Nephron (organoid): Measurements from ENCODE around the gene AKIRIN2.
A peak's percentile ranks its signal among the peaks of the same experiment; 100 is the strongest.
"Not testable (repeated sequence)": the region's sequence is repeated elsewhere in the genome, so short reads cannot be mapped to it uniquely, and the experiment has no call there.

Experiments used
- H3K27ac Mint-ChIP-seq, 3 experiments: 2 replicates each; pipeline ENCODE4 v1.8.0; 2020; ENCODE audit warnings: mixed read lengths in 3 of 3, mild to moderate bottlenecking in 2 of 3, moderate library complexity in 1 of 3
- H3K27me3 Mint-ChIP-seq: 2 replicates; pipeline ENCODE4 v1.8.0; 2021; ENCODE audit warnings: low read depth, mild to moderate bottlenecking, moderate library complexity, mixed read lengths
- H3K36me3 Mint-ChIP-seq: 2 replicates; pipeline ENCODE4 v1.8.0; 2020; ENCODE audit warnings: low read depth, mixed read lengths
- H3K4me1 Mint-ChIP-seq: 2 replicates; pipeline ENCODE4 v1.8.0; 2020; ENCODE audit warnings: mixed read lengths
- H3K4me3 Mint-ChIP-seq, 3 experiments: 2 replicates each; pipeline ENCODE4 v1.8.0; 2020; ENCODE audit warnings: mild to moderate bottlenecking in 3 of 3, mixed read lengths in 3 of 3, moderate library complexity in 2 of 3
- H3K9me3 Mint-ChIP-seq: 2 replicates; pipeline ENCODE4 v1.8.0; 2020; ENCODE audit warnings: mixed read lengths
- CTCF ChIP-seq, 3 experiments: fragments of 200-600 bp; sonication (generic); IDR thresholded peaks; one replicate each; pipeline ENCODE4 v1.5.0; 2021; ENCODE audit warnings: antibody characterized with exemption in 3 of 3; ENCODE audit not compliant: unreplicated experiment in 3 of 3

The AKIRIN2 gene

DNA sequence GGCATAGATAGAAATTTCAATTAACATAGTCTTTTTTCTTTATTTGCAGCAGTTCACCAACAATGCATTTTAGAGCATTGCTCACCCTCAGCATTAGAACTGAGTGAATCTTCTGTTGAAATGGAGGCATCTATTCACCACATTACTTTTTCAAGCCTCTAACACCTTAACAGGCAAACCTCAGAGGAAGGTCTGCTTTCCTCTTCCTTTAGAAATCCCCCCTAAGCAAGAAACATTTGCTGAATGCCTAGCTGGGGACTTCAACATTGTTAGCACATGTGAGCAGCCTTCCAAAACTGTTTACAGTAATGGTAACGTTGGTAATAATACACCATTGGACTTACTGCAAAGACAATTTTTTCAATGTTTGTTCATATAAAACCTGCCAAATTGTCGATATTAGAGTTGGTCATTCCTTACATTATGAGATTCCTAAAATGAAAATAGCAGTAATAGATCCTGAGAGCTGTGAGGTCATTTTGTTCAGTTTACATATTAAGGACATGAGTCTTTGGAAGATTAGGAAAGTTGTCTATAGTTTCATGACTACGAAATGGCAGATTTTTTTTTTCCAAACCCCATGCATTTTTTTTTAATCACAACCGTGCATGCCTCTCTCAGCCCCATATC is 20.6 kb upstream of the AKIRIN2 start:
- H3K4me3 Mint-ChIP-seq = no peak overlapping the region

DNA sequence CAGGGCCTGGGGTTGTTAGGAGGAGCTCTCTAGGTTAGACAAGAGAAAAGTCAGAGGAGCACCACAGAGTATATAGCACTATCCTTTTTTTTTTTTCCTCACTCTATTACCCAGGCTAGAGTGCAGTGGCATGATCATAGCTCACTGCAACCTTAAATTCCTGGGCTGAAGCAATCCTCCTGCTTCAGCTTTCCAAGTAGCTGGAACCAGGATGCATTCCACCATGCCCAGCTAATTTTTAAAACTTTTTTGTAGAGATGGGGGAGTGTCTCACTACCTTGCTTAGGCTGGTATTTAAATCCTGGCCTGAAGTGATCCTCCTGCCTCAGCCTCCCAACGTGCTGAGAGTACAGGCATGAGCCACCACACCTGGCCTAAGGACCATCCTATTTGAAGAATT is 19.3 kb upstream of the AKIRIN2 start:
- Mint-ChIP-seq H3K9me3 (no peaks in the 10 kb centered on the region), H3K27me3 (no peaks in the 10 kb centered on the region), H3K36me3 (no peaks in the 10 kb centered on the region), H3K27ac (no peak overlapping the region), H3K4me1 (peaks cover 10% of the 10 kb centered on the region), H3K4me3 (no peak overlapping the region)
- no peak for TF ChIP-seq CTCF (IDR thresholded peaks at IDR 0.05; ENCODE audit: unreplicated experiment in 3 of 3)

More for the DNA sequence above, 20.6 kb upstream of the AKIRIN2 start:
- H3K27me3 Mint-ChIP-seq = no peaks in the 10 kb centered on the region
- TF ChIP-seq CTCF (IDR thresholded peaks at IDR 0.05; ENCODE audit: unreplicated experiment in 3 of 3) = no peak
- H3K36me3 Mint-ChIP-seq = no peaks in the 10 kb centered on the region
- H3K27ac Mint-ChIP-seq = peak overlapping the region in 1 of 3 experiments; percentile 4
- H3K4me1 Mint-ChIP-seq = peaks cover 10% of the 10 kb centered on the region
- H3K9me3 Mint-ChIP-seq = no peaks in the 10 kb centered on the region

DNA sequence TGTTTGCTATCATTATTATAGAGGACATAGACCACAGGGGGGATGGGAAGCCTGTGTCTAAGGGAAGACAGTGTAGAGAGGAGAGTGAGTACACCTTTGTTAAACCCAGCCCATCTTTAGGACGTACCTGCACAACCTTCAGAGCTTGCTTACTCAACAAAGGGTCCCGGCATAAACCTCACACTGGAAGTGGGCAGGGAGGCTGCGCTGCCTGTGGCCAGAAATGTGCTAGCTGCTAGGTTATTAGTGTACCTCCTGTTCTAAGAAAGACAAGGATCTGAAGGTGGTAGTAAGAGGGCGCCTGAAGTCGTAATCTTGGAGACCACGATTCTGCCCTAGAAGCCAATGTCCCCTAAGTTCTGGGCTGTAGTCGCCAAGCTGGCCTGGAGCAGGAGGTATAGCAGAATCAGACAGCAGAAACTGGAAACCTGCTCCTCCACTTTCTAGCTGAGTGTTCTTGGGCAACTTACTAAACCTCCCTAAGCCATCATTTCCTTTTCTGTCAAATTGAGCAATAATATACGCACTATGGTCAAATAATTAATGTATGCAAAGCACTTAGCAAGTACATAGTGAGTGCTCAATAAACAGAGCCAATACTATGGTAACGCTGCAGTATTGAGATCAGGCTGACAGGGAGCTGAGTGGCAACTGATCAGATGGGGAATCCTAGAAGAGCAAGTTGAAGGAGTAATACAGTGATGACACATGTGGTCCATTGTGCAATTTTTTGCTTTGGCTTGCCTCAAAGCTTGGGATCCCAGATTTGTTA is 16.8 kb upstream of the AKIRIN2 start:
- Mint-ChIP-seq H3K27ac (no peak overlapping the region), H3K4me3 (no peak overlapping the region), H3K27me3 (no peaks in the 10 kb centered on the region), H3K4me1 (peaks cover 10% of the 10 kb centered on the region), H3K9me3 (no peaks in the 10 kb centered on the region), H3K36me3 (no peaks in the 10 kb centered on the region)
- no peak for TF ChIP-seq CTCF (IDR thresholded peaks at IDR 0.05; ENCODE audit: unreplicated experiment in 3 of 3)

GRCh38 chr6:87716928-87717614 is 15.0 kb upstream of the AKIRIN2 start:
- H3K27me3 Mint-ChIP-seq = no peaks in the 10 kb centered on the region
- TF ChIP-seq CTCF (IDR thresholded peaks at IDR 0.05; ENCODE audit: unreplicated experiment in 3 of 3) = no peak
- no peaks in the 10 kb centered on the region for H3K4me1 Mint-ChIP-seq
- no peaks in the 10 kb centered on the region for H3K9me3 Mint-ChIP-seq
- no peak overlapping the region for H3K4me3 Mint-ChIP-seq
- no peaks in the 10 kb centered on the region for H3K36me3 Mint-ChIP-seq
- H3K27ac Mint-ChIP-seq = no peak overlapping the region

DNA sequence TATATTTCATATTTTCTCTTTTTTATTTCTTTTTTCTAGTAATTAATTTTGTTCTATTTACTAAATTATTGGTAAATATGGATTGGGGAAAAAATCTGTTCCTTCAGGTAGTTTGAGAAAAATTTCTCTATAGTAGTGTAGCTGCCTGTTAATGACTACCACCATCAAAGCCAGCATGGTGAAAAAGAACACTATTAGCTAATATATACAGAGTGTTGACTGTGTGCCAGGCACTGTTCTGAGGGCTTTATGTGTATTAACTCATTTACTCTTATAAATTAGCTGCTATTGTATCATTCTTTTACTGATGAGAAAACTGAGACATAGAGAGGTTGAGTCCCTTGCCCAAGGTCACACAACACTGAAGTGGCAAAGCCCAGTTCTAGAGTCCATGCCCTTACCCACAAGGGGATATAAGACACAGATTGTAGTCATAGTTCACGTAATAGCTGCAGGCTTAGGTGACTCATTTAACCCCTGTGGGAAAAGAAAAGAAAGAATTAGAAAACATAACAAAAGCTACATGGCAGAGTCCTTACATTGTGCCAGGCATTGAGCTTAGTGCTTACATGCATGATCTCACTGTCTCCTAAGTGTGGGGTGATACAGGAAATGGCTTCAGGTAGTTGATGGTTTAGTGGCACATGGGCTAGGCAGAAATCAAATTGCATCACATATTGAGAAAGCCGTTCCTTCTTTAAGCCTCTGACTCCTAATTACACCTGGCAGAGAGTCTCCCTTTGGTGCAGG is 12.2 kb upstream of the AKIRIN2 start:
- H3K27ac Mint-ChIP-seq = no peak overlapping the region
- no peaks in the 10 kb centered on the region for H3K36me3 Mint-ChIP-seq
- H3K4me3 Mint-ChIP-seq = no peak overlapping the region
- no peaks in the 10 kb centered on the region for H3K4me1 Mint-ChIP-seq
- TF ChIP-seq CTCF (IDR thresholded peaks at IDR 0.05; ENCODE audit: unreplicated experiment in 3 of 3) = no peak
- H3K27me3 Mint-ChIP-seq = no peaks in the 10 kb centered on the region
- H3K9me3 Mint-ChIP-seq = no peaks in the 10 kb centered on the region

- H3K27ac Mint-ChIP-seq, H3K9me3 Mint-ChIP-seq, H3K27me3 Mint-ChIP-seq, H3K4me1 Mint-ChIP-seq, H3K4me3 Mint-ChIP-seq, H3K36me3 Mint-ChIP-seq: not testable (repeated sequence)
Observed at GRCh38 chr6:87712713-87713112, 10.7 kb upstream of the AKIRIN2 start.
